Gastrocnemius medialis (tissue), 4 donors: ENCODE results near the gene SLC2A14. TPM values are rescaled to one million over a fixed set of nuclear protein-coding genes. Genes with fewer than 3 reads are reported as not detected.
"Not testable (repeated sequence)": the region's sequence is repeated elsewhere in the genome, so short reads cannot be mapped to it uniquely, and the experiment has no call there.

Source experiments
- ATAC-seq, 2 donors: fragments of 150-250 bp; one replicate each; pipeline ENCODE4 v1.9.1; 2016
- DNase-seq, 2 donors: peaks; one replicate each; pipeline ENCODE4 v3.0.0-alpha.2; 2019
- H3K27ac ChIP-seq, 4 donors: fragments of 200-600 bp; sonication (generic); 1 replicate in 1 of 4; 2 replicates in 3 of 4; pipeline ENCODE4 v1.5.1; 2016 to 2018; ENCODE audit warnings: mild to moderate bottlenecking in 2 of 4, moderate library complexity in 1 of 4
- H3K27me3 ChIP-seq, 3 donors: fragments of 200-600 bp; sonication (generic) in 2 of 3; 1 replicate in 1 of 3; 2 replicates in 2 of 3; pipeline versions ENCODE4 v1.5.1 to v1.6.0; 2016 to 2019; ENCODE audit warnings: mild to moderate bottlenecking in 1 of 3, moderate library complexity in 1 of 3
- H3K36me3 ChIP-seq, 2 donors: fragments of 200-600 bp; sonication (generic) in 1 of 2; one replicate each; pipeline ENCODE4 v1.5.1; 2017 to 2018
- H3K4me1 ChIP-seq, 2 donors: fragments of 200-600 bp; sonication (generic) in 1 of 2; one replicate each; pipeline ENCODE4 v1.5.1; 2016 to 2017; ENCODE audit warnings: mild to moderate bottlenecking in 2 of 2
- H3K4me3 ChIP-seq, 4 donors: fragments of 200-600 bp; sonication (generic) in 3 of 4; 1 replicate in 1 of 4; 2 replicates in 3 of 4; pipeline ENCODE4 v1.5.1; 2016 to 2019; ENCODE audit warnings: mild to moderate bottlenecking in 2 of 4
- H3K9me3 ChIP-seq, 3 donors: fragments of 200-600 bp; sonication (generic) in 2 of 3; 1 replicate in 1 of 3; 2 replicates in 2 of 3; pipeline ENCODE4 v1.5.1; 2016 to 2019
- CTCF ChIP-seq, 5 experiments: fragments of 450-650 bp in 3 of 5; fragments of 200-600 bp in 2 of 5; sonication (generic) in 2 of 5; IDR thresholded peaks in 4 of 5; conservative IDR thresholded peaks in 1 of 5; 1 replicate in 4 of 5; 2 replicates in 1 of 5; pipeline ENCODE4 v1.5.1; 2016 to 2019; ENCODE audit warnings: antibody characterized with exemption in 5 of 5, mild to moderate bottlenecking in 3 of 5, moderate library complexity in 3 of 5
- POLR2A ChIP-seq, 2 donors: fragments of 450-650 bp; IDR thresholded peaks; one replicate each; pipeline ENCODE4 v1.6.1; 2017; ENCODE audit warnings: antibody characterized with exemption in 2 of 2, mild to moderate bottlenecking in 2 of 2, moderate library complexity in 2 of 2
- in situ Hi-C, 4 donors: fragments of 200-750 bp; cut with MboI; loops; one replicate each; pipeline versions ENCODE4 v1.15.0 to v1.8.0; 2017; ENCODE audit warnings: low sequenced_read_pairs in 4 of 4
- intact Hi-C: fragments of 100-400 bp; cut with DNase I; formaldehyde crosslinking; loops from one replicate; pipeline ENCODE4 v1.15.1; 2023; ENCODE audit warnings: low total_unique reads
- total RNA-seq, 4 donors: library from RNA; depleted of rRNA; stranded (reverse); fragments of >200 nt; gene quantifications; one replicate each; pipeline versions ENCODE4 v1.1.0 to v1.2.3, GENCODE V29; 2016

The SLC2A14 gene
- total RNA-seq, 4 donors from 2014 or later = not detected

- Histone ChIP-seq H3K27ac (no peak overlapping the region), H3K4me3 (no peak overlapping the region), H3K9me3 (no peaks in the 10 kb centered on the region), H3K27me3 (no peaks in the 10 kb centered on the region), H3K36me3 (peaks cover 0 to 4% of the 10 kb centered on the region in 2 donors), H3K4me1 (no peaks in the 10 kb centered on the region)
- no peak for ATAC-seq
- intact Hi-C loops = no loop called here
- TF ChIP-seq CTCF (IDR thresholded peaks at IDR 0.05 in 4 of 5, conservative IDR thresholded peaks at IDR 0.05 in 1 of 5) = no peak
- TF ChIP-seq POLR2A (IDR thresholded peaks at IDR 0.05) = no peak
- DNase-seq = no peak
- in situ Hi-C loops = no loop called here
These were observed 43.1 kb upstream of the SLC2A14 start for GRCh38 chr12:7915661-7916403.

GRCh38 chr12:7910106-7910505 is 37.4 kb upstream of the SLC2A14 start:
- not testable (repeated sequence) for H3K9me3 ChIP-seq, DNase-seq, H3K27ac ChIP-seq

GRCh38 chr12:7907009-7907408 is 34.3 kb upstream of the SLC2A14 start:
- H3K9me3 ChIP-seq = no peaks in the 10 kb centered on the region
- TF ChIP-seq POLR2A (IDR thresholded peaks at IDR 0.05) = no peak
- no peak for TF ChIP-seq CTCF (IDR thresholded peaks at IDR 0.05 in 4 of 5, conservative IDR thresholded peaks at IDR 0.05 in 1 of 5)
- no peaks in the 10 kb centered on the region for H3K27me3 ChIP-seq
- intact Hi-C loops (no loop called here), in situ Hi-C loops (no loop called here)
- ATAC-seq (no peak), DNase-seq (no peak)
- no peak overlapping the region for H3K27ac ChIP-seq
- no peaks in the 10 kb centered on the region for H3K36me3 ChIP-seq
- H3K4me3 ChIP-seq = no peak overlapping the region
- H3K4me1 ChIP-seq = no peaks in the 10 kb centered on the region

More at GRCh38 chr12:7910106-7910505, 37.4 kb upstream of the SLC2A14 start:
- intact Hi-C loops, H3K27me3 ChIP-seq, in situ Hi-C loops, H3K36me3 ChIP-seq, ATAC-seq, H3K4me1 ChIP-seq, H3K4me3 ChIP-seq: not testable (repeated sequence)

- intact Hi-C loops, DNase-seq: not testable (repeated sequence)
These were observed 33.6 kb upstream of the SLC2A14 start for GRCh38 chr12:7906303-7906702.

GRCh38 chr12:7905600-7906125 is 32.9 kb upstream of the SLC2A14 start:
- H3K4me3 ChIP-seq, ATAC-seq, intact Hi-C loops, H3K27me3 ChIP-seq, H3K9me3 ChIP-seq, H3K4me1 ChIP-seq, H3K27ac ChIP-seq, in situ Hi-C loops, H3K36me3 ChIP-seq, DNase-seq: not testable (repeated sequence)

More at GRCh38 chr12:7906303-7906702, 33.6 kb upstream of the SLC2A14 start:
- H3K27me3 ChIP-seq, H3K36me3 ChIP-seq, H3K27ac ChIP-seq, ATAC-seq, H3K4me3 ChIP-seq, H3K9me3 ChIP-seq, in situ Hi-C loops, H3K4me1 ChIP-seq: not testable (repeated sequence)

GRCh38 chr12:7905071-7905470 is 32.4 kb upstream of the SLC2A14 start:
- Histone ChIP-seq H3K27me3 (no peaks in the 10 kb centered on the region), H3K36me3 (no peaks in the 10 kb centered on the region), H3K9me3 (no peaks in the 10 kb centered on the region), H3K4me1 (no peaks in the 10 kb centered on the region), H3K4me3 (no peak overlapping the region), H3K27ac (no peak overlapping the region)
- ATAC-seq (no peak), DNase-seq (no peak)
- TF ChIP-seq POLR2A (IDR thresholded peaks at IDR 0.05) = no peak
- TF ChIP-seq CTCF (IDR thresholded peaks at IDR 0.05 in 4 of 5, conservative IDR thresholded peaks at IDR 0.05 in 1 of 5) = no peak
- intact Hi-C loops (no loop called here), in situ Hi-C loops (no loop called here)

- H3K4me1 ChIP-seq, H3K9me3 ChIP-seq, H3K27me3 ChIP-seq, in situ Hi-C loops, H3K27ac ChIP-seq, intact Hi-C loops, DNase-seq, H3K36me3 ChIP-seq, ATAC-seq, H3K4me3 ChIP-seq: not testable (repeated sequence)
These were observed 29.7 kb upstream of the SLC2A14 start for GRCh38 chr12:7902416-7902815.
